ENCODE results near the gene EFCAB7.
"Not testable (repeated sequence)": the region's sequence is repeated elsewhere in the genome, so short reads cannot be mapped to it uniquely, and the experiment has no call there.

The EFCAB7 gene

GRCh38 chr1:63548877-63549276, 25.6 kb downstream of the EFCAB7 start:
- DNase-seq (ENCODE audit: low read depth in 3 of 3, low spot score in 1 of 3): no peak

- DNase-seq (ENCODE audit: low read depth in 3 of 3, low spot score in 1 of 3): no peak
These were observed 32.2 kb downstream of the EFCAB7 start for GRCh38 chr1:63555480-63555879.

GRCh38 chr1:63557365-63557987, 34.2 kb downstream of the EFCAB7 start:
- no peak for DNase-seq (ENCODE audit: low read depth in 3 of 3, low spot score in 1 of 3)

- DNase-seq (ENCODE audit: low read depth in 3 of 3, low spot score in 1 of 3): no peak
These were observed 36.0 kb downstream of the EFCAB7 start for GRCh38 chr1:63559357-63559756.

- DNase-seq (ENCODE audit: low read depth in 3 of 3, low spot score in 1 of 3): no peak
These were observed 40.4 kb downstream of the EFCAB7 start for GRCh38 chr1:63563745-63564144.

- DNase-seq (ENCODE audit: low read depth in 3 of 3, low spot score in 1 of 3): no peak
These were observed 45.7 kb downstream of the EFCAB7 start for GRCh38 chr1:63569068-63569467.

GRCh38 chr1:63569640-63570316, 46.5 kb downstream of the EFCAB7 start:
- DNase-seq (ENCODE audit: low read depth in 3 of 3, low spot score in 1 of 3): no peak

GRCh38 chr1:63572686-63573085, 49.4 kb downstream of the EFCAB7 start:
- DNase-seq (ENCODE audit: low read depth in 3 of 3, low spot score in 1 of 3): not testable (repeated sequence)

GRCh38 chr1:63574203-63574796, 51.0 kb downstream of the EFCAB7 start:
- DNase-seq (ENCODE audit: low read depth in 3 of 3, low spot score in 1 of 3): not testable (repeated sequence)

GRCh38 chr1:63575340-63575826, 52.1 kb downstream of the EFCAB7 start:
- no peak for DNase-seq (ENCODE audit: low read depth in 3 of 3, low spot score in 1 of 3)

GRCh38 chr1:63586326-63586725, 63.0 kb downstream of the EFCAB7 start:
- not testable (repeated sequence) for DNase-seq (ENCODE audit: low read depth in 3 of 3, low spot score in 1 of 3)

- DNase-seq (ENCODE audit: low read depth in 3 of 3, low spot score in 1 of 3): no peak
These were observed 66.8 kb downstream of the EFCAB7 start for GRCh38 chr1:63590166-63590560.

- DNase-seq (ENCODE audit: low read depth in 3 of 3, low spot score in 1 of 3): no peak
These were observed 69.4 kb downstream of the EFCAB7 start for GRCh38 chr1:63592536-63593302.

GRCh38 chr1:63593303-63593885, 70.1 kb downstream of the EFCAB7 start, which contains the start of gene PGM1:
TSS of gene PGM1 (plus strand) at chr1:63593411. CDS start at chr1:63593489, 78 bp downstream.
- peak; percentile 31 to 61 (median 42) for DNase-seq (ENCODE audit: low read depth in 3 of 3, low spot score in 1 of 3)

- DNase-seq (ENCODE audit: low read depth in 3 of 3, low spot score in 1 of 3): peak; percentile 31 to 51 (median 39)
These were observed 70.7 kb downstream of the EFCAB7 start for GRCh38 chr1:63593886-63594605.

- no peak for DNase-seq (ENCODE audit: low read depth in 3 of 3, low spot score in 1 of 3)
These were observed 72.1 kb downstream of the EFCAB7 start for GRCh38 chr1:63595435-63595834.

GRCh38 chr1:63599799-63600198, 76.5 kb downstream of the EFCAB7 start:
- DNase-seq (ENCODE audit: low read depth in 3 of 3, low spot score in 1 of 3): no peak

- no peak for DNase-seq (ENCODE audit: low read depth in 3 of 3, low spot score in 1 of 3)
These were observed 76.9 kb downstream of the EFCAB7 start for GRCh38 chr1:63600248-63600647.

- no peak for DNase-seq (ENCODE audit: low read depth in 3 of 3, low spot score in 1 of 3)
These were observed 77.7 kb downstream of the EFCAB7 start for GRCh38 chr1:63601061-63601460.

- no peak for DNase-seq (ENCODE audit: low read depth in 3 of 3, low spot score in 1 of 3)
These were observed 78.1 kb downstream of the EFCAB7 start for GRCh38 chr1:63601463-63601862.
